ENCODE measurements around the gene CDC25B.

CDC25B gene

DNA sequence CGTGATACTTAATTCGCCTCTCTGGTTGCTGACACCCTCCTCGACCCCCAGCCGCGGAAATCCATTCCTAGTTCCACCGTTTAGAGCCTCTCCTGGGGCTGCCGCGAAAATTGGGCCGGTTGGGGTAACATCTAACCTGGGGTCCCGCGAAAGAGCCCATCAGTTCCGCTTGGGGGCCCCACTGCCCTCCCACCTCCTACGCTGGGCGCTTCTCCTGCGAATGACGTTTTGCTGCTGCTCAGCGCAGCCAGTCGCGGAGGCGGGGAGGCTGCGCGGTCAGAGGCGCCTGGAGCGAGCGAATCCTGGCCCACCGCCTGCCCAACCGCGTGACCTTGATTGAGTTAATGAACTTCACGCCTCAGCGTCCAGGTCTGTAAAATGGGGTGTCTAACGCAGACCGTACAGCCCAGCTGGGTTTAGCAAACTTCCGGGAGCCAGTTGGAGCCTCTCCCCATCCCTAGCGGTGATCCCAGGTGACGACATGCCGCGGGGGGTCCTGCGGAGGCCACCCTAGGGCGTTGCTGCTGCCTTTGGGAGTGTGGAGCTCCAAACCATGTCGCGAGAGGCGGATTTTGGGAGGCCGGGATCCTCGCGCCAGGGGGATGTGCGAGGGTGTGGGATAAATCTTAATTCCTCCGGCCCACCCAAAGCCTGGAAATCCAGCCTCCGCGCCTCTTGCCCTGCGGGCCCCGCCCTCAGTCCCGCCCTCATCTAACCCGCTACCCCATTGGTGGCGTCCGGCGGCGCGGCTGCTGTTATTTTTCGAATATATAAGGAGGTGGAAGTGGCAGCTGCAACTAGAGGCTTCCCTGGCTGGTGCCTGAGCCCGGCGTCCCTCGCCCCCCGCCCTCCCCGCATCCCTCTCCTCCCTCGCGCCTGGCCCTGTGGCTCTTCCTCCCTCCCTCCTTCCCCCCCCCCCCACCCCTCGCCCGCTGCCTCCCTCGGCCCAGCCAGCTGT, at the start of gene CDC25B:
TSS of gene CDC25B (plus strand) at position 800 of the 958 bp plus-strand sequence. CDS start 222 bp downstream, outside the sequence.
- Histone ChIP-seq H3K27ac (peak within 1 kb of the TSS; percentile 66 to 97 (median 91)), H3K4me3 (peak within 1 kb of the TSS; percentile 48 to 72 (median 61))

GRCh38 chr20:3747471-3747870, 48.6 kb upstream of the CDC25B start:
- H3K4me3 ChIP-seq = no peak overlapping the region
- no peak overlapping the region for H3K27ac ChIP-seq

DNA sequence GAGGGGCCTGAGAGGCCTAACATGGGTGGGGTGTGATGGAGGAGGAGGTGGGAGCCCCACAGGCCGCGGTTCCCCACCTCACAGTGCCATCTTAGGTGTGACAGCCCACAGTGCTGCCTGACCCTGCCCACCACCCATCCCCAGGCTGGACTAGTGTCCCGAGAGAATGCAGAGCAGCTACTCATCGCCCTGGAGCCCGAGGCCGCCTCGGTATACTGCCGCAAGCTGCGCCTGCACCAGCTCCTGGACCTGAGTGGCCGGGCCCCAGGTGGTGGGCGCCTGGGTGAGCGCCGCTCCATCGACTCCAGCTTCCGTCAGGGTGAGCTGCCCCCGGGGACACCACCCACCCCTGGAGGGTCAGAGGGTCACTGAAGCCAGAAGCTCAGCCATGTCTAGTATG, 48.0 kb upstream of the CDC25B start:
- Histone ChIP-seq H3K27ac (no peak overlapping the region), H3K4me3 (no peak overlapping the region)

GRCh38 chr20:3749087-3749688, 46.9 kb upstream of the CDC25B start:
- Histone ChIP-seq H3K27ac (no peak overlapping the region), H3K4me3 (no peak overlapping the region)

DNA sequence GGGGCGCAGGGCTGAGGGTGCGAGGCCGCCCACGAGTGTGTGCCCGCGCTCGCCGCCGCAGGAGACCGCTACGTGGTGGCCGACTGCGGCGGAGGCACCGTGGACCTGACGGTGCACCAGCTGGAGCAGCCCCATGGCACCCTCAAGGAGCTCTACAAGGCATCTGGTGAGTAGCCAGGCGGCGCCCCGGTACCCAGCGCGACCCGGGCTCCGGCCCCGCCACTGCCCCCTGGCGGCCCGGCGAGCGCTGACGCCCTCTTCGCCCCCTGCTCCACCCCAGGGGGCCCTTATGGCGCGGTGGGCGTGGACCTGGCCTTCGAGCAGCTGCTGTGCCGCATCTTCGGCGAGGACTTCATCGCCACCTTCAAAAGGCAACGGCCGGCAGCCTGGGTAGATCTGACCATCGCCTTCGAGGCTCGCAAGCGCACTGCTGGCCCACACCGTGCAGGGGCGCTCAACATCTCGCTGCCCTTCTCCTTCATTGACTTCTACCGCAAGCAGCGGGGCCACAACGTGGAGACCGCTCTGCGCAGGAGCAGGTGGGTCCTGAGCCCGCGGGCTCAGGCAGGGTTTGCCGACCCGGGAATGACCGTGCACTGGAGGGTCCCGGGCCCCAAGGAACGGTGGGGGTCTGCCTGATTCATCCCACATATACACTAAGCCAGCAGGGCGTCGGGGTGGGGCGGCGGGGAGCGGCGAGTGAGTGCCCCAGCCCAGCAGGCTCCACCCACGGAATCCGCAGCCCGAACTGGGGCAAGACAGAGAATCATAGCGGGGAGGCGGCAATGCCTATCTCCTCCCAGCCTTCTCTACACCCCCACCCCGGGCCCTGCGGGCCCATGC, 46.2 kb upstream of the CDC25B start:
- peak overlapping the region in 1 of 7 experiments; percentile 5 for H3K4me3 ChIP-seq

GRCh38 chr20:3751305-3751674, 44.8 kb upstream of the CDC25B start:
- Histone ChIP-seq H3K27ac (no peak overlapping the region), H3K4me3 (peak overlapping the region in 5 of 7 experiments; percentile 3 to 46 (median 37))

More for the DNA sequence above, 46.2 kb upstream of the CDC25B start:
- no peak overlapping the region for H3K27ac ChIP-seq

- Histone ChIP-seq H3K4me3 (peak overlapping the region; percentile 3 to 46 (median 21)), H3K27ac (peak overlapping the region in 1 of 21 experiments; percentile 24)
Observed at GRCh38 chr20:3751675-3752385, 44.3 kb upstream of the CDC25B start.

- Histone ChIP-seq H3K27ac (peak overlapping the region in 2 of 21 experiments; percentile 15 to 24), H3K4me3 (peak overlapping the region; percentile 3 to 46 (median 21))
Observed at GRCh38 chr20:3752386-3752759, 43.7 kb upstream of the CDC25B start.

DNA sequence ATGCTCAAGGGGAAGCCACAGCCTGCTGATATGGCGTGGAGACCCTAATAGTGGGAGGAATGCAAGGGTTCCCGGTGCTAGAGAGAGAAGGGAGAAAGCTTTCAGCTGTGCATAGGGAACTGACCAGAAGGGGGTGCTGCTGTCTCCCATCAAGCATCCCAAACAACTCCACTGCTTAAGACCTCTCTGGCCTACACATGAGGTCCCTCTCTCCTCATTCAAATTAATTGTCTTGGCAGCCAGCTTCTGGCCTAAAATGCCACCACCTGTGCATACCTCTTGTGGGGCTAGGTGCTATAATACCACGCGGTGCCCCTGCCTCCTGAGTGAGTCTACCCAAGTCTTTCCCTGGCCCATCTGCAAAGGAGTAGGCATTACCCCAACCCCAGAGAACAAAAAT, 43.0 kb upstream of the CDC25B start:
- Histone ChIP-seq H3K27ac (peak overlapping the region in 3 of 21 experiments; percentile 3 to 36 (median 24)), H3K4me3 (no peak overlapping the region)

GRCh38 chr20:3753501-3754275, 42.4 kb upstream of the CDC25B start:
- Histone ChIP-seq H3K4me3 (no peak overlapping the region), H3K27ac (peak overlapping the region in 3 of 21 experiments; percentile 3 to 51 (median 36))

DNA sequence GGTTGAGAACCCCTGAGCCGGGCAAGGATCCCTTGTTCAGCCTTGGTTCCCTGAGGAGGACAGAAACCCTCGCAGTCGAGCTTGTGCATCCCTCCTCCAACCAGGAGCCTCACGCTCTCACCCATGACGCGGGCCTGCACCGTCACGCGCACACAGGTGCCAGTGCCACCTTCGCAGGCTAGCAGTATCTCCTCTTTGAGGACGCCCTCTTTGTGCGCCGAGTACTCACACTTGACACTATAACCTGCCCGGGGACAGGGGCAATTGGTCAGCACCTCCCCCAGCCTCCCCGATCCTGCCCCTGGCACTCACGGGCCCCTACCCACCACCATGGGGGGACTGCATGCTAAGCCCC, 41.9 kb upstream of the CDC25B start:
- Histone ChIP-seq H3K4me3 (no peak overlapping the region), H3K27ac (no peak overlapping the region)

GRCh38 chr20:3755269-3755668, 40.8 kb upstream of the CDC25B start:
- no peak overlapping the region for H3K4me3 ChIP-seq
- no peak overlapping the region for H3K27ac ChIP-seq

DNA sequence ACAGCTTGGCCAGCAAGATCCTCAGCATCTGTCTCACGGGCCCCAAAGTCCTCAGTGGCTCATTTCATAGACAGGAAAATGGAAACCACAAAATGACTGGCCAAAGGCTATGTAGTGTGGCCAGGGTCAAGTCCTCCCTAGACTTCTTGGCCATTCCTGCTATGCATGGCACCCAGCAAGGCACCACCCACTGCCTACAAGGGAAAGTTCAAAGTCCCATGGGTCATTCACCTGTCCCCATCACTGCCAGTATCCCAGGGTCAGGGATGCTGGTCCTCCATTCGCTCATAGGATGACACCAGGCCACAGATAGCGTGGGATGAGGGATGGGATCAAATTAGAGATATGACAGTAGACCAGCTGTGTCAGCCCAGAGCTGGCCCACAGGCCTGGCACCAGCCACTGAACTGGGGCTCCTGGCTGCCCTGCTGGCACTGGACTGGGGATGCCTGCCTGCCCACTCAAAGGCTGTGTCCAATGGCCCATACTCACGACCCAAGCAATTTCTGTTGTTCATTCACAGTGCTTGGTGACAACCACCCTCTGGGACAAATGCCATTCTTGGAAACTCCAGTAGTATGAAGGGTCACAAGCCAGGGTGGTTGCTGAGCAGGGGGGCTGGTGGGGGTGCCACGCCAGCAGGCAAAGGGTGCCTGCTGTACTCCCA, 40.2 kb upstream of the CDC25B start:
- no peak overlapping the region for H3K27ac ChIP-seq
- H3K4me3 ChIP-seq = no peak overlapping the region

DNA sequence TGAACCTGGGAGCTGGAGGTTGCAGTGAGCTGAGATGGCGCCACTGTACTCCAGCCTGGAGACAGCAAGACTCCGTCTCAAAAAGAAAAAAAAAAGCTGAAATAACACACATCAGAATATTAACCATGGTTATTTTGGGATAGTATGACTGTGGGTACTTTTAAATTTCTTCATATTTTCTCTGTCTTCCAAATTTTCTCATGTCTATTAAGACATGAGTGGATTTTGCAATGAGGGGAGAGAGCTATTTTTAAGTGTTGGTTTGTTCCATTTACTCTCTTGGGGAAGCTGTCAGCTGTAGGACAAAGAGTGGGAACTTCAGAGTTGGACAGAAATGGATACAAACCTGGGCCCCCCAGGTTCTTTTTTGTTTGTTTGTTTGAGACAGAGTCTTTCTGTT, 38.8 kb upstream of the CDC25B start:
- H3K4me3 ChIP-seq = no peak overlapping the region
- H3K27ac ChIP-seq = no peak overlapping the region

DNA sequence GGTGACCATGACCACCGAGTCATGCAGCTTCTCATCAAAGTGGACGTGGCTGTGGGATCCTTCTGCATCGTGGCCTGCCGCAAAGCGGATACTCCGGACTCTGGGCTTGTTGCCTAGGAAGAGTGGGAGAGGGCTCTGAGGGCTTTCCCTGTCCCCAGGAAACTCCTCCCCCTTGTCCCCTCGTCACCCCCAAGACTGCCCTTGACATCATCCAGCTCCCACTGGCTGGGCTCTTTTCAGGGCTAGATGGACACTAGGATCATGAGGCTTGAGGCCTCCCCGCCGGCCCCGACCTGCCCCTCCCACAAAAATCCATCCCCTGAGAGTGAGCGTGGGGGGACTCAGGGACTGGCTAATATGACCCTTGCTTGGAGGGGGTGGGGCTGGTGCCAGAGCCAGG, 37.5 kb upstream of the CDC25B start:
- peak overlapping the region in 2 of 21 experiments; percentile 18 to 21 for H3K27ac ChIP-seq
- H3K4me3 ChIP-seq = no peak overlapping the region

DNA sequence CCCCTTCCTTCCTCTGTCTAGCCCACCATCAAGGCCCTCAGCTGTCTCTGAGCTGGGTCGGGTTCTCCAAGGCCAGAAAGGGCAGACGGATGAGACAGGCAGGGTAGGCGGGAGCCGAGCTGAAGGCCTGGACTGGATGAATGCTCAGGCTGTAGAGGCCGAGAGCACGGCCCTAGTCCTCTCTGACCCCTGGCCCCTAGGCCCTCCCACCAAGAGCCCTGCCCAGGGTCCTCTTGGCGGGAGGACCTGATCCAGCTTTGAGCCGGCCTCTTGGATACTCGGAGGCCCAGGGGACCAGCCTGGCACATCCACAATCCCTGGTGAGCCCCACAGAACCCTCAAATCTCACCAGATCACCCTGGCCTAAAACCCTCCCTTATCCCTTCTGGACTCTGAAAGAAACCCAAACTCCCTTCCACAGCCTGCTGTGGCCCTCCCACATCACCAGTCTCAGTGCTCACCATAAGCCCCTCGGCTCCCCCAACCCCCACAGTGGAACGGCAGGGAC, 36.7 kb upstream of the CDC25B start:
- no peak overlapping the region for H3K4me3 ChIP-seq
- H3K27ac ChIP-seq = peak overlapping the region in 4 of 21 experiments; percentile 7 to 44 (median 17)

GRCh38 chr20:3759884-3760283, 36.2 kb upstream of the CDC25B start:
- Histone ChIP-seq H3K27ac (peak overlapping the region in 2 of 21 experiments; percentile 7 to 44), H3K4me3 (no peak overlapping the region)
